ENCODE results near the gene RELL1. TPM values are rescaled to one million over a fixed set of nuclear protein-coding genes. Genes with fewer than 3 reads are reported as not detected.

The RELL1 gene
- polyA plus RNA-seq, 1 donor from 2014 or later, result 0.47 TPM

GRCh38 chr4:37634180-37634579 lies 52.0 kb downstream of the RELL1 start:
- H4K20me1 ChIP-seq (ENCODE audit: insufficient read depth), result no peaks in the 10 kb centered on the region
- no peaks in the 10 kb centered on the region for H3K9me2 ChIP-seq (ENCODE audit: insufficient read depth, low read length)
- no peaks in the 10 kb centered on the region for H3K36me3 ChIP-seq (ENCODE audit: insufficient read depth, low read length)
- H2AFZ ChIP-seq (ENCODE audit: low read depth, low read length), result no peak overlapping the region
- TF ChIP-seq CTCF (IDR thresholded peaks at IDR 0.05; ENCODE audit: poor library complexity, severe bottlenecking) (no peak), EP300 (conservative IDR thresholded peaks at IDR 0.05; ENCODE audit: poor library complexity, severe bottlenecking) (no peak), SMC3 (conservative IDR thresholded peaks at IDR 0.05; ENCODE audit: poor library complexity) (no peak), TAF1 (IDR thresholded peaks at IDR 0.05; ENCODE audit: low read depth) (no peak), MXI1 (conservative IDR thresholded peaks at IDR 0.05; ENCODE audit: poor library complexity, severe bottlenecking) (no peak), POLR2AphosphoS5 (IDR thresholded peaks at IDR 0.05) (no peak), EZH2 (IDR thresholded peaks at IDR 0.05; ENCODE audit: borderline replicate concordance, insufficient read depth, low read length, poor library complexity, severe bottlenecking) (no peak), RAD21 (conservative IDR thresholded peaks at IDR 0.05) (no peak)
- TF ChIP-seq, protein P1, sequence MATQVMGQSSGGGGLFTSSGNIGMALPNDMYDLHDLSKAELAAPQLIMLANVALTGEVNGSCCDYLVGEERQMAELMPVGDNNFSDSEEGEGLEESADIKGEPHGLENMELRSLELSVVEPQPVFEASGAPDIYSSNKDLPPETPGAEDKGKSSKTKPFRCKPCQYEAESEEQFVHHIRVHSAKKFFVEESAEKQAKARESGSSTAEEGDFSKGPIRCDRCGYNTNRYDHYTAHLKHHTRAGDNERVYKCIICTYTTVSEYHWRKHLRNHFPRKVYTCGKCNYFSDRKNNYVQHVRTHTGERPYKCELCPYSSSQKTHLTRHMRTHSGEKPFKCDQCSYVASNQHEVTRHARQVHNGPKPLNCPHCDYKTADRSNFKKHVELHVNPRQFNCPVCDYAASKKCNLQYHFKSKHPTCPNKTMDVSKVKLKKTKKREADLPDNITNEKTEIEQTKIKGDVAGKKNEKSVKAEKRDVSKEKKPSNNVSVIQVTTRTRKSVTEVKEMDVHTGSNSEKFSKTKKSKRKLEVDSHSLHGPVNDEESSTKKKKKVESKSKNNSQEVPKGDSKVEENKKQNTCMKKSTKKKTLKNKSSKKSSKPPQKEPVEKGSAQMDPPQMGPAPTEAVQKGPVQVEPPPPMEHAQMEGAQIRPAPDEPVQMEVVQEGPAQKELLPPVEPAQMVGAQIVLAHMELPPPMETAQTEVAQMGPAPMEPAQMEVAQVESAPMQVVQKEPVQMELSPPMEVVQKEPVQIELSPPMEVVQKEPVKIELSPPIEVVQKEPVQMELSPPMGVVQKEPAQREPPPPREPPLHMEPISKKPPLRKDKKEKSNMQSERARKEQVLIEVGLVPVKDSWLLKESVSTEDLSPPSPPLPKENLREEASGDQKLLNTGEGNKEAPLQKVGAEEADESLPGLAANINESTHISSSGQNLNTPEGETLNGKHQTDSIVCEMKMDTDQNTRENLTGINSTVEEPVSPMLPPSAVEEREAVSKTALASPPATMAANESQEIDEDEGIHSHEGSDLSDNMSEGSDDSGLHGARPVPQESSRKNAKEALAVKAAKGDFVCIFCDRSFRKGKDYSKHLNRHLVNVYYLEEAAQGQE (IDR thresholded peaks at IDR 0.05; ENCODE audit: borderline replicate concordance), result no peak
- H3K9ac ChIP-seq (ENCODE audit: low read length), result no peak overlapping the region
- no peaks in the 10 kb centered on the region for H3K27me3 ChIP-seq (ENCODE audit: insufficient read depth, low read depth, low read length)
- no peak overlapping the region for H3K4me3 ChIP-seq (ENCODE audit: low read length)
- no peaks in the 10 kb centered on the region for H3K9me3 ChIP-seq (ENCODE audit: low read length)
- no peaks in the 10 kb centered on the region for H3K79me2 ChIP-seq (replicated peaks; ENCODE audit: insufficient read depth, low read length)
- H3K27ac ChIP-seq (ENCODE audit: low read length), result no peak overlapping the region
- no peaks in the 10 kb centered on the region for H3F3A ChIP-seq (ENCODE audit: insufficient read depth, low read length, poor library complexity, severe bottlenecking)
- no peak overlapping the region for H3K4me2 ChIP-seq (ENCODE audit: low read length)

GRCh38 chr4:37632836-37633235 lies 53.3 kb downstream of the RELL1 start:
- Histone ChIP-seq H3K4me2 (ENCODE audit: low read length) (no peak overlapping the region), H3K36me3 (ENCODE audit: insufficient read depth, low read length) (no peaks in the 10 kb centered on the region), H3K79me2 (replicated peaks; ENCODE audit: insufficient read depth, low read length) (no peaks in the 10 kb centered on the region), H3K4me3 (ENCODE audit: low read length) (no peak overlapping the region), H3K9me2 (ENCODE audit: insufficient read depth, low read length) (no peaks in the 10 kb centered on the region), H3F3A (ENCODE audit: insufficient read depth, low read length, poor library complexity, severe bottlenecking) (no peaks in the 10 kb centered on the region), H3K27me3 (ENCODE audit: insufficient read depth, low read depth, low read length) (no peaks in the 10 kb centered on the region), H3K27ac (ENCODE audit: low read length) (no peak overlapping the region), H4K20me1 (ENCODE audit: insufficient read depth) (no peaks in the 10 kb centered on the region), H3K9ac (ENCODE audit: low read length) (no peak overlapping the region), H2AFZ (ENCODE audit: low read depth, low read length) (no peak overlapping the region), H3K9me3 (ENCODE audit: low read length) (no peaks in the 10 kb centered on the region)
- TF ChIP-seq CTCF (IDR thresholded peaks at IDR 0.05; ENCODE audit: poor library complexity, severe bottlenecking) (no peak), EZH2 (IDR thresholded peaks at IDR 0.05; ENCODE audit: borderline replicate concordance, insufficient read depth, low read length, poor library complexity, severe bottlenecking) (no peak), EP300 (conservative IDR thresholded peaks at IDR 0.05; ENCODE audit: poor library complexity, severe bottlenecking) (no peak), POLR2AphosphoS5 (IDR thresholded peaks at IDR 0.05) (no peak), MXI1 (conservative IDR thresholded peaks at IDR 0.05; ENCODE audit: poor library complexity, severe bottlenecking) (no peak), SMC3 (conservative IDR thresholded peaks at IDR 0.05; ENCODE audit: poor library complexity) (no peak), RAD21 (conservative IDR thresholded peaks at IDR 0.05) (no peak), TAF1 (IDR thresholded peaks at IDR 0.05; ENCODE audit: low read depth) (no peak)
- TF ChIP-seq, protein P1 (IDR thresholded peaks at IDR 0.05; ENCODE audit: borderline replicate concordance), result no peak

Measured in neural cell (in vitro differentiated cells).